H9 (cell line): Measurements from ENCODE around the gene PRELID1. TPM values are rescaled to one million over a fixed set of nuclear protein-coding genes. Genes with fewer than 3 reads are reported as not detected.

Source experiments
- DNase-seq: peaks from one replicate; pipeline ENCODE4 v3.0.0-alpha.2; 2017
- H2AFZ ChIP-seq: one replicate; pipeline ENCODE4 v1.6.1; 2013; ENCODE audit warnings: mild to moderate bottlenecking, low read length, control low read depth, moderate library complexity
- H2AK5ac ChIP-seq: 2 replicates; pipeline ENCODE4 v1.6.1; 2013; ENCODE audit warnings: low read length, control low read depth, mixed read lengths; ENCODE audit not compliant: insufficient read length
- H2BK120ac ChIP-seq: one replicate; pipeline ENCODE4 v1.6.1; 2013; ENCODE audit warnings: low read depth, mild to moderate bottlenecking, low read length, control low read depth, inconsistent platforms; ENCODE audit not compliant: poor library complexity, severe bottlenecking
- H2BK12ac ChIP-seq: 2 replicates; pipeline ENCODE4 v1.6.1; 2013; ENCODE audit warnings: low read length, control low read depth, mixed read lengths, low read depth; ENCODE audit not compliant: insufficient read length
- H2BK15ac ChIP-seq: 2 replicates; pipeline ENCODE4 v1.6.1; 2013; ENCODE audit warnings: low read depth, low read length, control low read depth
- H2BK20ac ChIP-seq: one replicate; pipeline ENCODE4 v1.6.1; 2013; ENCODE audit warnings: low read depth, mild to moderate bottlenecking, low read length, control low read depth, inconsistent platforms; ENCODE audit not compliant: poor library complexity, severe bottlenecking
- H2BK5ac ChIP-seq: 2 replicates; pipeline ENCODE4 v1.6.1; 2013; ENCODE audit warnings: low read length, control low read depth, mixed read lengths; ENCODE audit not compliant: insufficient read length
- H3K14ac ChIP-seq: 2 replicates; pipeline ENCODE4 v1.6.1; 2013; ENCODE audit warnings: low read length, control low read depth; ENCODE audit not compliant: insufficient read depth
- H3K18ac ChIP-seq: 2 replicates; pipeline ENCODE4 v1.6.1; 2013; ENCODE audit warnings: low read depth, mild to moderate bottlenecking, mixed read lengths, low read length, control low read depth; ENCODE audit not compliant: insufficient read length
- H3K23ac ChIP-seq: 2 replicates; pipeline ENCODE4 v1.6.1; 2013; ENCODE audit warnings: low read length, control low read depth, mixed read lengths, low read depth; ENCODE audit not compliant: insufficient read length
- H3K23me2 ChIP-seq: 2 replicates; pipeline ENCODE4 v1.6.1; 2013; ENCODE audit warnings: low read depth, mild to moderate bottlenecking, mixed read lengths, low read length, control low read depth; ENCODE audit not compliant: insufficient read length, poor library complexity, severe bottlenecking
- H3K27ac ChIP-seq: 2 replicates; pipeline ENCODE4 v1.5.1; 2013; ENCODE audit warnings: low read length, control low read depth, mixed read lengths, low read depth; ENCODE audit not compliant: insufficient read length
- H3K27me3 ChIP-seq: 2 replicates; pipeline ENCODE4 v1.6.1; 2013; ENCODE audit warnings: low read length, control low read depth, inconsistent platforms; ENCODE audit not compliant: insufficient read depth
- H3K4ac ChIP-seq: 2 replicates; pipeline ENCODE4 v1.6.1; 2013; ENCODE audit warnings: low read depth, mild to moderate bottlenecking, control low read depth, inconsistent platforms, low read length, moderate library complexity
- H3K4me1 ChIP-seq: 2 replicates; pipeline ENCODE4 v1.6.1; 2013; ENCODE audit warnings: low read length, control low read depth, inconsistent platforms; ENCODE audit not compliant: insufficient read depth
- H3K4me2 ChIP-seq: 2 replicates; pipeline ENCODE4 v1.6.1; 2013; ENCODE audit warnings: low read length, control low read depth, mixed read lengths; ENCODE audit not compliant: insufficient read length, insufficient read depth
- H3K56ac ChIP-seq: 2 replicates; pipeline ENCODE4 v1.6.1; 2013; ENCODE audit warnings: low read depth, mild to moderate bottlenecking, mixed read lengths, low read length, control low read depth; ENCODE audit not compliant: insufficient read length
- H3K79me1 ChIP-seq: 2 replicates; pipeline ENCODE4 v1.6.1; 2013; ENCODE audit warnings: low read depth, mild to moderate bottlenecking, moderate library complexity, low read length, control low read depth, inconsistent platforms; ENCODE audit not compliant: insufficient read depth, poor library complexity, severe bottlenecking
- H3K79me2 ChIP-seq: 2 replicates; pipeline ENCODE4 v1.6.1; 2013; ENCODE audit warnings: low read length, control low read depth, inconsistent platforms; ENCODE audit not compliant: insufficient read depth
- H3K9ac ChIP-seq: 2 replicates; pipeline ENCODE4 v1.6.1; 2013; ENCODE audit warnings: low read length, control low read depth, mixed read lengths; ENCODE audit not compliant: insufficient read length; ENCODE audit errors: extremely low read depth
- H3K9me3 ChIP-seq: one replicate; pipeline ENCODE4 v1.6.1; 2013; ENCODE audit warnings: low read depth, low read length, inconsistent platforms; ENCODE audit not compliant: control insufficient read depth
- H3T11ph ChIP-seq: one replicate; pipeline ENCODE4 v1.6.1; 2013; ENCODE audit warnings: mild to moderate bottlenecking, low read length, control low read depth, inconsistent platforms
- H4K20me1 ChIP-seq: one replicate; pipeline ENCODE4 v1.6.1; 2013; ENCODE audit not compliant: control insufficient read depth, insufficient read length, insufficient read depth
- H4K5ac ChIP-seq: 2 replicates; pipeline ENCODE4 v1.6.1; 2013; ENCODE audit warnings: low read depth, mild to moderate bottlenecking, mixed read lengths, low read length, control low read depth; ENCODE audit not compliant: insufficient read length
- H4K8ac ChIP-seq: replicated peaks from 2 replicates; pipeline ENCODE4 v1.6.1; 2013; ENCODE audit warnings: low read length, control low read depth, mixed read lengths, low read depth; ENCODE audit not compliant: insufficient read length
- H4K91ac ChIP-seq: 2 replicates; pipeline ENCODE4 v1.6.1; 2013; ENCODE audit warnings: low read depth, mild to moderate bottlenecking, moderate library complexity, mixed read lengths, low read length, control low read depth; ENCODE audit not compliant: insufficient read length
- H3K27ac Mint-ChIP-seq, 3 experiments: 2 replicates in 2 of 3; 3 replicates in 1 of 3; pipeline ENCODE4 v1.8.0; 2020 to 2021; ENCODE audit warnings: mixed read lengths in 3 of 3, mild to moderate bottlenecking in 1 of 3, moderate library complexity in 1 of 3
- H3K27me3 Mint-ChIP-seq: 2 replicates; pipeline ENCODE4 v1.8.0; 2021; ENCODE audit warnings: low read depth, mild to moderate bottlenecking, moderate library complexity, mixed read lengths
- H3K36me3 Mint-ChIP-seq, 3 experiments: 2 replicates in 2 of 3; 3 replicates in 1 of 3; pipeline ENCODE4 v1.8.0; 2020 to 2021; ENCODE audit warnings: low read depth in 3 of 3, mixed read lengths in 3 of 3; ENCODE audit not compliant: insufficient read depth in 1 of 3
- H3K4me1 Mint-ChIP-seq, 2 experiments: 2 replicates each; pipeline ENCODE4 v1.8.0; 2020; ENCODE audit warnings: mixed read lengths in 2 of 2
- H3K4me3 Mint-ChIP-seq, 2 experiments: 2 replicates in 1 of 2; 3 replicates in 1 of 2; pipeline ENCODE4 v1.8.0; 2020 to 2021; ENCODE audit warnings: mild to moderate bottlenecking in 2 of 2, mixed read lengths in 2 of 2, moderate library complexity in 1 of 2
- H3K9me3 Mint-ChIP-seq, 2 experiments: 2 replicates in 1 of 2; 3 replicates in 1 of 2; pipeline ENCODE4 v1.8.0; 2020; ENCODE audit warnings: mild to moderate bottlenecking in 2 of 2, mixed read lengths in 2 of 2, moderate library complexity in 1 of 2
- WGBS: extraction: QIAGEN DNeasy Blood & Tissue Kit; methylation state at CpG from one replicate; pipeline ENCODE4 v1.1.7; 2013; ENCODE audit warnings: missing lambda C conversion rate, low lambda C conversion rate, mixed read lengths; ENCODE audit not compliant: insufficient read length; ENCODE audit errors: extremely low coverage; 5-methylcytosine and 5-hydroxymethylcytosine counted together
- total RNA-seq: library from RNA; stranded (reverse); gene quantifications from 2 replicates; pipeline ENCODE4 v1.2.1, GENCODE V29; 2021
- TF ChIP-seq, protein P1 (sequence below): fragments of 200-600 bp; sonication (generic); conservative IDR thresholded peaks from 3 replicates; pipeline ENCODE4 v1.8.0; 2021; ENCODE audit warnings: antibody characterized with exemption, mild to moderate bottlenecking

PRELID1 gene
- total RNA-seq, 1 experiment from 2014 or later, result 213 TPM

- Mint-ChIP-seq H3K4me1 (peaks cover 23 to 31% of the 10 kb centered on the region in 2 experiments), H3K27ac (no peak overlapping the region), H3K36me3 (peaks cover 49 to 85% (median 65%) of the 10 kb centered on the region in 3 experiments), H3K27me3 (no peaks in the 10 kb centered on the region; the same call in 1 of the 2 replicates), H3K9me3 (no peaks in the 10 kb centered on the region), H3K4me3 (no peak overlapping the region)
- Histone ChIP-seq H3K4me1 (no peaks in the 10 kb centered on the region), H2BK120ac (no peak overlapping the region), H2BK20ac (no peak overlapping the region), H3K4ac (no peak overlapping the region), H3K79me1 (peaks cover 4% of the 10 kb centered on the region), H2BK5ac (no peak overlapping the region), H4K8ac (no peak overlapping the region), H3T11ph (no peak overlapping the region), H3K27me3 (no peaks in the 10 kb centered on the region), H2AFZ (no peak overlapping the region), H2BK12ac (no peak overlapping the region), H2BK15ac (no peak overlapping the region), H3K56ac (no peak overlapping the region), H3K79me2 (no peaks in the 10 kb centered on the region; the same call in 1 of the 2 replicates), H4K20me1 (no peaks in the 10 kb centered on the region), H3K14ac (no peak overlapping the region), H3K23me2 (no peaks in the 10 kb centered on the region), H3K27ac (no peak overlapping the region), H2AK5ac (no peak overlapping the region), H3K9ac (no peak overlapping the region), H3K23ac (no peak overlapping the region), H4K5ac (no peak overlapping the region), H3K4me2 (no peak overlapping the region), H3K9me3 (no peaks in the 10 kb centered on the region), H4K91ac (no peak overlapping the region), H3K18ac (no peak overlapping the region)
- no CpG with 5 or more reads among the region's 3 CpGs for WGBS
- TF ChIP-seq, protein P1, sequence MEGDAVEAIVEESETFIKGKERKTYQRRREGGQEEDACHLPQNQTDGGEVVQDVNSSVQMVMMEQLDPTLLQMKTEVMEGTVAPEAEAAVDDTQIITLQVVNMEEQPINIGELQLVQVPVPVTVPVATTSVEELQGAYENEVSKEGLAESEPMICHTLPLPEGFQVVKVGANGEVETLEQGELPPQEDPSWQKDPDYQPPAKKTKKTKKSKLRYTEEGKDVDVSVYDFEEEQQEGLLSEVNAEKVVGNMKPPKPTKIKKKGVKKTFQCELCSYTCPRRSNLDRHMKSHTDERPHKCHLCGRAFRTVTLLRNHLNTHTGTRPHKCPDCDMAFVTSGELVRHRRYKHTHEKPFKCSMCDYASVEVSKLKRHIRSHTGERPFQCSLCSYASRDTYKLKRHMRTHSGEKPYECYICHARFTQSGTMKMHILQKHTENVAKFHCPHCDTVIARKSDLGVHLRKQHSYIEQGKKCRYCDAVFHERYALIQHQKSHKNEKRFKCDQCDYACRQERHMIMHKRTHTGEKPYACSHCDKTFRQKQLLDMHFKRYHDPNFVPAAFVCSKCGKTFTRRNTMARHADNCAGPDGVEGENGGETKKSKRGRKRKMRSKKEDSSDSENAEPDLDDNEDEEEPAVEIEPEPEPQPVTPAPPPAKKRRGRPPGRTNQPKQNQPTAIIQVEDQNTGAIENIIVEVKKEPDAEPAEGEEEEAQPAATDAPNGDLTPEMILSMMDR, result no peak
- DNase-seq, result no peak
Measured at GRCh38 chr5:177294632-177295031, 9.0 kb upstream of the PRELID1 start.
